Activated CD8-positive, alpha-beta memory T cell treated with anti-CD3 and anti-CD28 coated beads, Interleukin-2, amount 50 U/mL, for 1 hour (primary cell): ENCODE results near the gene HTRA2.
"Not testable (repeated sequence)": the region's sequence is repeated elsewhere in the genome, so short reads cannot be mapped to it uniquely, and the experiment has no call there.

Experiments used
- DNase-seq: peaks from one replicate; pipeline ENCODE4 v3.0.0-alpha.2; 2020; ENCODE audit errors: extremely low read depth

The HTRA2 gene

DNA sequence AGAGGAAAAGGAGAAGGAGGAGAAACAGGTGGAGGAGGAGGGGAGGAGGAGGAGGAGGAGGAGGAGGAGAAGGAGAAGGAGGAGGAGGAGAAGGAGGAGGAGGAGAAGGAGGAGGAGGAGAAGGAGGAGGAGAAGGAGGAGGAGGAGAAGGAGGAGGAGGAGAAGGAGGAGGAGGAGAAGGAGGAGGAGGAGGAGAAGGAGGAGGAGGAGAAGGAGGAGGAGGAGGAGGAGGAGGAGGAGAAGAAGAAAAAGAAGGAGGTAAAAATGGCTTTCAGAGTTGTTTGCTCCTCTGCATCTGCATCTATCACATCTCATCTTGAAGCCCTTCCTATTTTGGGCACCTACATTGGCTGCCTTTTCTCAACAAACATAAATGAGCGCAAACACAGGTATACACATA is 31.3 kb downstream of the HTRA2 start:
- DNase-seq: not testable (repeated sequence)

DNA sequence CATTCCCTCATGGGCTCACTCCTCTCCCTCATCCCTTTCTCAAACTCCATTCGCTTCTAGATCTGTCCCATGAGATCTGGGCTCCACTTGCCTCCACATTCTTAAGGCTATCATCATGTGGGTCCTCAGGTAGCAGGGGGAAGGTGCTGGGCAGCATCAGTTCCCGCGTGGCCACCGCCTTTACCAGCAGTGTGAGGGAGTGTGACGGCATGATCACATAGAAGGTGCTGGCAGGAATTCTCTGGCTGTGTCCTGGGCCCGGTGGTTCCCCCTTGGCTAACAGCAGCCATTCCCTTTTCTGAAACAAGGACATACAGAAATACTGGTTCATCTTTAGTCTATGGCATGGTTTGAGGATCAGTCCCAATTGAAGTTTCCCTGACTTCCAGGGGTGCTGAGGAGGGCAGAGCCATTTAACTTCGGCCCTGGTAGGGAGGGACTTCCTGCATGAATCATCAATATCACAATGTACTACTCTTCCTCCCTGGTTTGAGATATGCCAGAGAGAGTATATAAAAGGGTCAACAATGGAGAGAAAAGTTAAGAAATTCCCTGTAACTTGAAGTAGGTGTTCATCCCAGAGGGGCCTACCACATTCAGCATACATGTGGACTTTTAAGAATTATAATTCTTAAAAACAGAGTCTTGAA is 32.5 kb downstream of the HTRA2 start:
- DNase-seq: no peak

DNA sequence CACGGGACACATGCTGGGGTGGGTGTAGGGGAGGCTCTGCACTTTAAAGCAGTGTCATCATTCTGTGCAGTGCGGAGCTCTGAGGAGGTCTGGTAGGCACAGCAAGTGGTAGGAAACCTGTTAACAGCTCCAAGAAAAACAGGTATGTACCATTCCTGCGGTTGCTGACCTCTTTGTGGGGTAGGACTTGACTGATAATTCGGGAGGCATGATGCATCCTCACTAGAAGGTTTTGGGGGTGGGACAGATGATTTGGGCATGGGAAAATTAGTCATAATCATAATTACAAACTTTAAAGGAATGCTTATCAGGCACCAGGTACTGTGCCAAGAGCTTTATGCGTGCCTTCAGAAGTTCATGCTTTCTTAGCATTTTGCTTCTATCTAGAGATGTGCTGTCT is 34.5 kb downstream of the HTRA2 start:
- no peak for DNase-seq

DNA sequence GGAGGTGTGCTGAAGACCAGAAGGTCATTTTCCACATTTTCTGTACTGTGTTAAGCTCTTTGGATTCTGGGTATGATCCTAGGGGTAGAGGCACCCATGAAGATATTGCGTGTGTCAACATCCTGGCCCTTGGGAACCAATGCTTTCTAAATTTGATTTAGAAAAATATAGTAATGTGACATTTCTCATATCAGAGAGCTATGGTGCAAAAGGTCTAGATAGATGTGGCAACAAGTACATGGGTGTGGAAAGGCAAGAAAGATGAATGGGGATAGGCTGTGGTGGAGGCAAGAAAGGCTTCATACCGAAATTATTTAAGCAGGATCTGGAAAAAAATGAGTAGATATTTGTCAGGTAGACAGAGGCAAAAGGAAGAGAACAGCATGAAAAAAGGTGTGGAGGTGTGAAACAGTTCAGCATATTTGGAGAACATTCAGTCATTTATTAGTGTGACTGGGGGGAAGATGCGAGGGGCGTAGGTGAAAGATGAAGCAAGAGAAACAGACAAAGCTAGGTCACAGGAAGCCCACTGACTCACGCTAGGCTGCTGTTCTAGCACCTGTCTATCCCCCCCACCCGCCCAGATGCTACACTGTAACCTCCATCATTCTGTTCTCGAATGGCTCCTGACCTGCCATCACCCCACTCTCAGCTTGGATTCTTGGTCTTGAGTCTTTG is 36.5 kb downstream of the HTRA2 start:
- no peak for DNase-seq

DNA sequence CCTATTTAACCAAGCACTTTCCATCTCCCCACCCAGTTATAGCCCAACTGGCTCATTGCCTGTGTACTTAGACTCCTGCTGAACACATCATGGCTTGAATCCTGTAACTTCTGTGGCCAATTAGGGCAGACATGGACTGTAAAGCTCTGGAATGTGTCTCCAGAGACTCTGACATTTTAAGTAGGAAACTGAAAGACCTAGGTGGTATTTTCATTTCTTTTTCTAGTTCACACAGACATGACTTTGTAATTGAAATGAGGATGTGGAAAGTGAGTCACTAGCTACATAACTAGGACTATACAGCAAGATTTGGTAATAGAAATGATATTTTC is 37.0 kb downstream of the HTRA2 start:
- no peak for DNase-seq

DNA sequence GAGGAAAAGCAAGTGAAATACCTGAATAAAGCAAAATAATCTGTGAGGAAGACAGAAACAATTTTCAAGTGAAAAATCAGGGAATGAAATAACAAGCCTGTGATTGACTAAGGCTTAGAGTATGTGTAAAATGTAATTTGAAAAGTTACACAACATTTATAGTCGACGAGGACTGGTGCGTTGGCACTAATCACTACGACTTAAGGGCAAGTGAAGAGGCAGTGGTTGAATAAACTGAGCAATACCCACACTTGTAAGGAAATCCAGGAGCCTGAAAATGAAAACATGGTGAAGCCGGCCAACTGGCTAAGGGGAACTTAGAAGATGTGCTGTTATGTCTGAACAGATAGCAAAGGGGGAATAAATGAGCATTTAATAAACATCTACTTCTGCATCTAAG is 38.1 kb downstream of the HTRA2 start:
- no peak for DNase-seq

DNA sequence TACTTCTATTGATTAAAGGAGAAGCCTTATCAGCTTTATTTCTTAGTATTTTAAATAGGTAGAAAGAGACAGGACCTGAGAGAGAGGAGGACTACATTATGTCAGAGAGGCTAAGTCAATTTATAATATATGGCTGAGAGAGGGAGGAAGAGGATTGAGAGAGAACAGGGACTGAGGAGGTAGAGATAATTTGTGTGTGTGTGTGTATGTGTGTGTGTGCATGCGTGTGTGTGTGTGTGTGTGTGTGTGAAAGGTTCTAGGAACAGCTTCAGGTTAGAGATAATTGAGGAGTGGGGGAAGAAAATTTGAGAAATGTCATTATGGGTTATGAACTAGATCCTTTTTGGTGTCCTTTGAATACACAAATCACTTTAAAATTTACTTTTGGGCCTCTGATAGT is 40.0 kb downstream of the HTRA2 start:
- no peak for DNase-seq

DNA sequence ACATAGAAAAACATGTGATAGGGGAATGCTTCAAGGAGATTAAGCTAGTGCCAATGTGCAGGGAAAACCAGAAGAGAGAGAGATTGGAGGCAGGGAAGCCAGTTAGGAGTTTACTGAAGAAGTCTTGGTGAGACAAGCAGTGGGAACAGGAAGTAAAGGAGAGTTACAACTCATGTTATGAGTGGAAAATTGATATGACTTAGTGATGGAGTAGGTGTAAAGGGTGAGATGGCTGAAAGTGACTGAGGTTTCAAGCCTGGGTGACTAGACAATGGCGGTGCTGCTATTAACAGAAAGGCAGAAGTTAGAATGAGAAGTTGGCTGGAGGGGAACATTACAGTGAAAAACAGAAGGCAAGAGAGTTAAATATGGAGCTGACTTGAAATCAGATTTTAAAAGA is 41.3 kb downstream of the HTRA2 start:
- no peak for DNase-seq

DNA sequence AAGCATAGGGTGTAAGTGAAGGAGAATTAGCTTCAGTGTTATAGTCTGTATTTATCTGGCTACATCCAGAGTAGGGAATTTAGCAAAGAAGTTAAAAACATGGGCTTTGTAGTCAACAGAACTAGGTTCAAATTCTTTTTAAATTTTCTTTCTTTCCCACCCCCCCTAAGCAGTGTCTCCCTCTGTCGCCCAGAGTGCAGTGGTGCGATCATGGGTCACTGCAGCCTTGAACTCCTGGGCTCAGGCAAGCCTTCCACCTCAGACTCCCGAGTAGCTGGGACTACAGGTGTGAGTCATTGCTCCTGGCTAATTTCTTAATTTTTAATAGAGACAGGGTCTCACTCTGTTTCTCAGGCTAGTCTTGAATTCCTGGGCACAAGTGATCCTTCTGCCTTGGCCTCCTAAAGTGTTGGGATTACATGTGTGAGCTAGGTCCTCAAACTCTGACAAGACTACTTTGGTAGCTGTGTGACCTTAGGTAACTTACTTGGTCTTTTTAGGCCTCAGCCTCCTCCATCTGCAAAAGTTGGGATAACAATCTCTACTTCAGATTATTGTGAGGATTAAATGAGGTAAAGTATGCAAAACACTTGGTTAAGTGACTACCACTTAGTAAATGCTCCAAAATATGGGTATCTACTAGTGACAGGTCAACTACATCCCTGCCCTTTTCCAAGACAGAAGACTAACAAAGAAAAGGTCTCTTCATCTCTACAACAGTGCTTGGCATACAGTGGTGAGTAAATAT is 42.6 kb downstream of the HTRA2 start:
- no peak for DNase-seq

DNA sequence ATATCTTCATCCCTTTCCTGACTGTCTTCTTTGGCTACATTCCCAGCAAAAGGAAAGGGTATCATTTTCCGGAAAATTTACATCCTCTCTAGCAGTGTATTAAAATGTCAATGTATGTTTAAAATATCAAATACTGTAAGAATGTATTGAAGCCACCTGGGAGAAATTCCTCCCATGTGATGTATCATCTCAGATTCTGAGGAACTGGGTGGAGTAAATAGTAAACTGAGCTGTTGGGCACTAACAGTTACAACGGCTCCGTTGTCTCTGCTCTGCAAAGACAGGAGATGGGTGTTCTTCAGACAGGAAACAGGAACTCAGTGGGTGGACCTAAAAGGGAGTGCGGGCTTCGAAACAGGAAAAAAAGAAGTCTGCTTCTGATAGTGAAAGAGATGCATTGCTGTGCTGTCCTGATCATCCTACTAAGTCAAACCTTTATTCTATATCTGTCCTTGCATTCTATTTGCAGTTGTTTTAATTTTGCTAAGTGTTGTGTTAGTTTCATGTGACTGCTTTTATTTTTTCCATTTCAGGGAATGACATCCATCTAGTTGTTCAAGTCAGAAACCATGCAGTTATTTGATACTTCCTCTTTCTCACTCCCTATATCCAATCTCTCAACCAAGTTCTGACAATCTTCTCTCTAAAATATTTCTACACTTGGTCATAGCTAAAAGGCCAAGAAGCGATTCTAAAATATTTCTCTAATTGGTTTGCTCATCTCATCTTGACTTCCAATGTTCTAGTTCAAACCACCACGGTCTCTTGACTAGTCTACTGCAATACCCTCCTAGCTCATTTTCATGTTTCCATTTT is 44.2 kb downstream of the HTRA2 start:
- no peak for DNase-seq

DNA sequence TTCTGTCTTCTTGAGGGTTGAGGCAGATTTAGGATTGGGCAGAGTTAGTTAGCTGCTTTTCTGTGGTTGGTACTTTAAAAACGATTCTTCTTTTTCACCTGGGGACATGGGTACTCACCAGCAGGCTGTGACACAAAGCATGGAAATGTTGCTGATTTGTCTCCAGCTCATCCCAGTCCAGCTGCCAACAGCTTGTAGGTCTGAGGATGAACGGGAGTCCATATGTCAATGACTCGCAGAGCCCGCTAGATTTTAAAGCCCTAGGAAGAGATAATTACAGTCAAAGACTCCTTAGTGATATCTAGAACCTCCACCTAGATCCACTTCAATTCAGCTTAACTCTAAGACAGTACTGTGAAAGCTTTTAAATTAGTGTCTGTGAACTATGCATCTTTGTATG is 45.6 kb downstream of the HTRA2 start:
- DNase-seq: no peak

DNA sequence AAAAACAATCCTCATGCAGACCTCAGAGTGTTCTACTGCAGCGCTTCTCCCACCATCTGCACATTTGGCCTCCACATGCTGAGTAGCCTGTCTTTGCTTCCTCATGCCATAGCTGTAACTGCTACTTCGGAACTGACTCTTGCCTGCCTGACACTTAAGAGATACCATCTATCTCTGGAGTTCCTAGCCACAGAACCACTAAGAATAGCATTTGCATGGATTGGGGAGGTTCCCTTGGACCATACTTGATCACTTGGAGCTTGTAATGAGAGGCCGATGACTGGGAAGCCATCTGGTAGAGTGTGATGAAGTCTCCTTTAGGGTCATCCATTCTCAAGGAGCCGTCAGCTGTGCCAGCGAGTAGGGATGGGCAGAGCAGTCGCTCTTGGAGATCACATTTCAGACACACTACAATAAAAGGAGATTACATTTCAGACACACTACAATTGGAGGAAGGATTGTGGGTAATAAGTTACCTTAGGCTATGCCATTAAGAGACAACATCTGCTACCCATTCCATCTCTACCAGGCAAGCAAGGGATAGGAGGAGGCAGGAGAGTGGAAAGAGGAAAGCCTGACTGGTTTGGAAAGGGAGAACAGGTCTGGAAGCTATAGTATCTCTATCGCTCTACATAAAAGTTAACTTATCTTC is 46.6 kb downstream of the HTRA2 start:
- DNase-seq: no peak

DNA sequence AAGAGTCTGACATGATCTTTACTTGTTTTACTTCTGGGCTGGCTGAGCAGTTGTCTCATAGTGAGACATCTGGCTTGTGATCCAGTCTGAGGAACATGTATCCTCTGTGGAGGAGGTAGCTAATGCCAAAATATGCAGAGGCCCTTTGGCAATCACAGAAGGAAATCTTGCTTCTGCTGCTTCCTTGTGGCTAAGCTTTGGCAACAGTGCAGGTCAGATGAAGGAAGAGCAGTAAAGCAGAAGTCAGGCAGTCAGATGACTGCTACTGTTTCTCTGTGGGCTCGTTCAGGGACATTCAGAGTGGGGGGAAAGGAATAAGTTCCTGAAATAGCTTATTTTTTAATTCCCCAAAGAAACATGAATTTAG is 47.1 kb downstream of the HTRA2 start:
- DNase-seq: no peak

DNA sequence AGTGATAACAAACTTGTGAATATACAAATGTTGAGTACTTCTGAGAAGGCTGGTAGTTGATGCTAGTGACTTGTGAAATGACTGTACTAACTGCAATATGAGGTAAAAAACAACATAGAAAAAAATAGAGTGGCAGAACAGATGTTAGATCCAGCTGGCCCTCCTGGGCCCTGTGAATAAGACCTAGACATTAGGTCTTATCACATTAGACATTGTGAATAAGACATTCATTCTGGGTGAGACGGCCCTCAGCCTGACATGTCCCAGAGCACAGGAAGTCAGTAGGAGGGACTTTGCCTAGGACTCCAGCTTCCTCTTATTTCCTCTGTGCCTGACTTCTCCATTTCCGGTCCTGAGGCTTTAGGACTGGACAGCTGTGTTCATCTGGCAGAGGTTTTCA is 47.7 kb downstream of the HTRA2 start:
- DNase-seq: no peak

DNA sequence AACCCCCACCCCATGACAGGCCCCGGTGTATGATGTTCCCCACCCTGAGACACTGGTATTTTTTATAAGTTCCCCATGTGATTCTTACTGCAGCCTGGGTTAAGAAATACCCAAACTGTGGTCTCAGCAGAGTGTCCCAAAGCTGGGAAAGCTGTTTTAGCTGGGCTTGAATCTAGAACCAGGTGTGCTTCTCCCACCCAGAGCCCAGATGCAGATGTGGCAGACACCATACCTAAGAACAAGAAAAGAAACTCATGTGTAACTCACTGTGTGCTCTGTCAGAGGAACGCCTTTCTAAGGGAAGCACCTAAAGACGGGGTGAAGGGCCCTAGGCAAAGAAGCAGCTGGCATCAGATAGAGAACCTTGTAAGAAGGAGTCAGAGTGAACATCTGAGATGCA is 48.7 kb downstream of the HTRA2 start:
- no peak for DNase-seq

DNA sequence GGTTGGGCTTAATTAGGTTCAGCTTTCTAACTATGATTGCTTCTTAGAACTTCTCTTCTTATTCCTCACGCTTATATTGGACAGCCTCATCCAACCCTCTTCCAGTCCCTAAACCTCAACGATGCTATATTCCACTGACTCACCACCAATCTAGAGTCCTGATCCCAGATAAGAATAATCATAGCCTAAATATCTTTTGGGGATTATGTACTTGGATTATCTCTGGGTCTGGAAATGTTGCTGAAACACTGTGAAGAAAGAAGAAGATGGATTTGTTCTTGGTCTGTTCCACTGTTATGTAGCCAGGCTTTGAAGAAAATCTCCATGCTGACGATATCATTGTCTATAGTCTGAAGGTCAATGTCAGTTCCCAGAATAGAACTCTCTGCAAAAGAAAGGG is 51.7 kb downstream of the HTRA2 start:
- DNase-seq: no peak

DNA sequence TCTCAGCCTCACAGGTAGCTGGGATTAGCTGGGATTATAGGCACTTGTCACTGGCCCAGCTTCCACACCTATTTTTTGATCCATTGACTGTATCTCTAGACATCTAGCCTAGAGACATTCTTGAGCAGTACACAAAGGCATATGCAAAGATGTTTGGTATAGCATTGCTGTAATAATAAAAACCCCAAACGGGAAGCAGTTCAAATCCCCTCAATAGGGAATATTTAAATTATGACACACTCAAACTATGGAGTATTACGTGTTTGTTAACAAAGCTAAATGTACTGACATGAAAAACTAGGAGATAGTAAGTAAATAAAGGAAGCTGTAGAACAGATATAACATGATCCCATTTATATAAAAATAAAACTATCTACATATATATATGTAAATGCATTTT is 52.5 kb downstream of the HTRA2 start:
- DNase-seq: no peak
